B cell (primary cell): ENCODE measurements around the gene ZNF646. TPM values are rescaled to one million over a fixed set of nuclear protein-coding genes. Genes with fewer than 3 reads are reported as not detected.

Experiments
- ATAC-seq: fragments of 200-7000 bp; cut with Tn5 transposase; one replicate; pipeline ENCODE4 v1.10.0; 2021; ENCODE audit warnings: low read depth, mild to moderate bottlenecking, moderate number of reproducible peaks, moderate library complexity
- CTCF ChIA-PET: fragments of 350-600 bp; sonication (Branson Sonifier 250); formaldehyde crosslinking; loops from one replicate; lab custom pipeline; 2021; ENCODE audit warnings: antibody characterized with exemption, inconsistent platforms; lab: Charles Lee
- POLR2A ChIA-PET: fragments of 350-600 bp; sonication (Branson Sonifier 250); formaldehyde crosslinking; loops from one replicate; lab custom pipeline; 2021; ENCODE audit warnings: antibody characterized with exemption; lab: Charles Lee
- DNase-seq: peaks from one replicate; pipeline ENCODE4 v3.0.0; 2013
- H2AFZ ChIP-seq: 2 replicates; pipeline ENCODE4 v1.6.1; 2012; ENCODE audit warnings: mild to moderate bottlenecking, low read depth, low read length; ENCODE audit not compliant: insufficient read depth, poor library complexity, severe bottlenecking
- H3K27ac ChIP-seq, 2 donors: 1 replicate in 1 of 2; 2 replicates in 1 of 2; pipeline ENCODE4 v1.5.1; 2012 to 2013; ENCODE audit warnings: low read length in 2 of 2, mild to moderate bottlenecking in 2 of 2, moderate library complexity in 1 of 2
- H3K27me3 ChIP-seq, 4 experiments: fragments of 200-600 bp in 1 of 4; sonication (generic) in 1 of 4; replicated peaks in 1 of 4; 1 replicate in 2 of 4; 2 replicates in 2 of 4; pipeline versions ENCODE4 v1.6.1 to v1.7.0; 2013 to 2016; ENCODE audit warnings: low read length in 3 of 4, mild to moderate bottlenecking in 2 of 4, mixed read lengths in 1 of 4, moderate library complexity in 1 of 4; ENCODE audit not compliant: insufficient read depth in 4 of 4, control insufficient read depth in 3 of 4; ENCODE audit errors: control extremely low read depth in 1 of 4
- H3K36me3 ChIP-seq, 2 experiments: replicated peaks in 1 of 2; 1 replicate in 1 of 2; 2 replicates in 1 of 2; pipeline versions ENCODE4 v1.6.1 to v1.7.1; 2013; ENCODE audit warnings: low read length in 1 of 2; ENCODE audit not compliant: insufficient read depth in 2 of 2, control insufficient read depth in 1 of 2; ENCODE audit errors: control extremely low read depth in 1 of 2, extremely low read depth in 1 of 2
- H3K4me1 ChIP-seq, 2 donors: fragments of 200-600 bp in 1 of 2; sonication (generic) in 1 of 2; 1 replicate in 1 of 2; 2 replicates in 1 of 2; pipeline versions ENCODE4 v1.5.1 to v1.6.1; 2013 to 2017; ENCODE audit warnings: low read length in 2 of 2; ENCODE audit not compliant: control insufficient read depth in 2 of 2, insufficient read depth in 2 of 2
- H3K4me2 ChIP-seq: replicated peaks from 2 replicates; pipeline ENCODE3; 2012; ENCODE audit warnings: mild to moderate bottlenecking, low read depth, low read length; ENCODE audit not compliant: poor library complexity, severe bottlenecking
- H3K4me3 ChIP-seq, 5 experiments: fragments of 200-600 bp in 1 of 5; sonication (generic) in 1 of 5; 1 replicate in 3 of 5; 2 replicates in 2 of 5; pipeline versions ENCODE4 v1.5.1 to v1.7.0; 2011 to 2016; ENCODE audit warnings: low read length in 4 of 5, mild to moderate bottlenecking in 4 of 5, low read depth in 2 of 5, control low read depth in 1 of 5, moderate library complexity in 1 of 5; ENCODE audit not compliant: insufficient read depth in 1 of 5; ENCODE audit errors: control extremely low read depth in 1 of 5, extremely low read depth in 1 of 5
- H3K79me2 ChIP-seq: fragments of 200-600 bp; sonication (generic); one replicate; pipeline ENCODE4 v1.6.0; 2016; ENCODE audit warnings: low read length; ENCODE audit not compliant: control insufficient read depth, insufficient read depth
- H3K9ac ChIP-seq: fragments of 200-600 bp; sonication (generic); 2 replicates; pipeline ENCODE4 v1.6.1; 2017; ENCODE audit warnings: mild to moderate bottlenecking, low read length, moderate library complexity
- H3K9me3 ChIP-seq, 3 donors: one replicate each; pipeline versions ENCODE4 v1.6.1 to v1.7.1; 2013; ENCODE audit warnings: low read length in 2 of 3; ENCODE audit not compliant: control insufficient read depth in 2 of 3, insufficient read depth in 1 of 3; ENCODE audit errors: control extremely low read depth in 1 of 3
- H4K20me1 ChIP-seq: 2 replicates; pipeline ENCODE4 v1.6.0; 2012; ENCODE audit warnings: mild to moderate bottlenecking, low read length; ENCODE audit not compliant: insufficient read depth, control insufficient read depth, poor library complexity, severe bottlenecking
- H3K27ac Mint-ChIP-seq: one replicate; pipeline ENCODE4 v1.8.0; 2021; ENCODE audit warnings: mixed read lengths
- H3K27me3 Mint-ChIP-seq: one replicate; pipeline ENCODE4 v1.8.0; 2021; ENCODE audit warnings: mixed read lengths
- H3K4me1 Mint-ChIP-seq: one replicate; pipeline ENCODE4 v1.8.0; 2021; ENCODE audit warnings: mixed read lengths
- H3K4me3 Mint-ChIP-seq: one replicate; pipeline ENCODE4 v1.8.0; 2021; ENCODE audit warnings: mixed read lengths
- H3K9me3 Mint-ChIP-seq: one replicate; pipeline ENCODE4 v1.8.0; 2022; ENCODE audit warnings: mixed read lengths; ENCODE audit not compliant: insufficient read depth
- CTCF ChIP-seq: fragments of 200-600 bp; IDR thresholded peaks from one replicate; pipeline ENCODE4 v1.8.0; 2022; ENCODE audit warnings: antibody characterized with exemption, mild to moderate bottlenecking
- EZH2 ChIP-seq: IDR thresholded peaks from 2 replicates; pipeline ENCODE4 v1.6.1; 2012; ENCODE audit warnings: borderline replicate concordance, low read depth, mild to moderate bottlenecking, moderate library complexity, low read length; ENCODE audit not compliant: insufficient read depth, poor library complexity, severe bottlenecking
- WGBS: methylation state at CpG from one replicate; pipeline ENCODE4 v1.1.5; 2013; ENCODE audit warnings: missing lambda C conversion rate; ENCODE audit not compliant: insufficient coverage; 5-methylcytosine and 5-hydroxymethylcytosine counted together
- intact Hi-C: fragments of 100-400 bp; cut with micrococcal nuclease; formaldehyde crosslinking; loops from one replicate; pipeline ENCODE4 v1.10.0; 2022
- polyA plus RNA-seq: library from polyadenylated mRNA; depleted of rRNA; stranded (reverse); fragments of >200 nt; gene quantifications from 2 replicates; pipeline ENCODE4 v1.2.3, GENCODE V29; 2012
- total RNA-seq, 2 donors: library from RNA; stranded (reverse); fragments of 120-200 nt in 1 of 2; gene quantifications; 1 replicate in 1 of 2; 2 replicates in 1 of 2; pipeline versions ENCODE4 v1.2.3 to v1.2.4, GENCODE V29; 2013 to 2022

The ZNF646 gene
- total and polyA plus RNA-seq, 2 donors (not counting 1 experiment from before 2014, with no cell fraction given), result 14.7 to 45.9 TPM

GRCh38 chr16:31088459-31089183 is 14.4 kb downstream of the ZNF646 start, which contains the start of gene PRSS53:
TSS of gene PRSS53 (minus strand) at chr16:31088943. CDS start at chr16:31088809, 134 bp downstream.
- 96% methylated on average over 15 of the region's 15 CpGs for WGBS
- H3K4me2 ChIP-seq, result no peak within 1 kb of the TSS
- ChIA-PET POLR2A (interaction anchor here (0.6 kb wide), 1 partner anchor 161 kb away, joined by 4 read pairs; no protein-coding TSS in a partner anchor), CTCF (no interaction called here)
- peaks cover 10% of the 10 kb centered on the region for H4K20me1 ChIP-seq
- no peak for DNase-seq
- no peak within 1 kb of the TSS for H3K4me3 ChIP-seq
- Mint-ChIP-seq H3K9me3 (no peaks in the 10 kb centered on the region), H3K4me1 (peaks cover 6% of the 10 kb centered on the region), H3K4me3 (no peak within 1 kb of the TSS), H3K27ac (no peak within 1 kb of the TSS), H3K27me3 (no peaks in the 10 kb centered on the region)
- peaks cover 0 to 13% of the 10 kb centered on the region in 2 experiments for H3K36me3 ChIP-seq
- H3K27ac ChIP-seq, result no peak within 1 kb of the TSS
- intact Hi-C loops, result no loop called here
- no peak for ATAC-seq
- no peaks in the 10 kb centered on the region for H3K9me3 ChIP-seq
- no peaks in the 10 kb centered on the region for H3K27me3 ChIP-seq
- peaks cover 18% of the 10 kb centered on the region for H3K79me2 ChIP-seq
- peaks cover 0 to 8% of the 10 kb centered on the region in 2 donors for H3K4me1 ChIP-seq
- TF ChIP-seq CTCF, result no peak
- TF ChIP-seq EZH2, result no peak
- H3K9ac ChIP-seq, result no peak within 1 kb of the TSS
- H2AFZ ChIP-seq, result no peak within 1 kb of the TSS

- Histone ChIP-seq H3K27me3 (no peaks in the 10 kb centered on the region), H3K27ac (no peak overlapping the region), H3K4me3 (no peak overlapping the region), H2AFZ (no peak overlapping the region), H4K20me1 (peaks cover 5% of the 10 kb centered on the region), H3K4me2 (no peak overlapping the region), H3K9me3 (no peaks in the 10 kb centered on the region), H3K36me3 (peaks cover 0 to 13% of the 10 kb centered on the region in 2 experiments), H3K4me1 (peaks cover 5 to 14% of the 10 kb centered on the region in 2 donors), H3K79me2 (peaks cover 23% of the 10 kb centered on the region), H3K9ac (no peak overlapping the region)
- Mint-ChIP-seq H3K27me3 (no peaks in the 10 kb centered on the region), H3K27ac (no peak overlapping the region), H3K4me1 (peaks cover 11% of the 10 kb centered on the region), H3K9me3 (no peaks in the 10 kb centered on the region), H3K4me3 (no peak overlapping the region)
- POLR2A ChIA-PET, result no interaction called here
- CTCF ChIA-PET, result no interaction called here
- intact Hi-C loops, result no loop called here
- no peak for TF ChIP-seq EZH2
- no peak for TF ChIP-seq CTCF
- WGBS, result 96% methylated on average over 5 of the region's 8 CpGs
- DNase-seq, result no peak
- no peak for ATAC-seq
Observed at GRCh38 chr16:31089199-31089598, 15.0 kb downstream of the ZNF646 start.
